HG03103 (cell line): ENCODE results near the gene FAM168A.

Source experiments
- ATAC-seq: cut with Tn5 transposase; IDR thresholded peaks from one replicate; pipeline ENCODE4 v1.9.1; 2021; ENCODE audit warnings: low read depth; ENCODE audit not compliant: unreplicated experiment

FAM168A gene, protein sequence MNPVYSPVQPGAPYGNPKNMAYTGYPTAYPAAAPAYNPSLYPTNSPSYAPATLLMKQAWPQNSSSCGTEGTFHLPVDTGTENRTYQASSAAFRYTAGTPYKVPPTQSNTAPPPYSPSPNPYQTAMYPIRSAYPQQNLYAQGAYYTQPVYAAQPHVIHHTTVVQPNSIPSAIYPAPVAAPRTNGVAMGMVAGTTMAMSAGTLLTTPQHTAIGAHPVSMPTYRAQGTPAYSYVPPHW

DNA sequence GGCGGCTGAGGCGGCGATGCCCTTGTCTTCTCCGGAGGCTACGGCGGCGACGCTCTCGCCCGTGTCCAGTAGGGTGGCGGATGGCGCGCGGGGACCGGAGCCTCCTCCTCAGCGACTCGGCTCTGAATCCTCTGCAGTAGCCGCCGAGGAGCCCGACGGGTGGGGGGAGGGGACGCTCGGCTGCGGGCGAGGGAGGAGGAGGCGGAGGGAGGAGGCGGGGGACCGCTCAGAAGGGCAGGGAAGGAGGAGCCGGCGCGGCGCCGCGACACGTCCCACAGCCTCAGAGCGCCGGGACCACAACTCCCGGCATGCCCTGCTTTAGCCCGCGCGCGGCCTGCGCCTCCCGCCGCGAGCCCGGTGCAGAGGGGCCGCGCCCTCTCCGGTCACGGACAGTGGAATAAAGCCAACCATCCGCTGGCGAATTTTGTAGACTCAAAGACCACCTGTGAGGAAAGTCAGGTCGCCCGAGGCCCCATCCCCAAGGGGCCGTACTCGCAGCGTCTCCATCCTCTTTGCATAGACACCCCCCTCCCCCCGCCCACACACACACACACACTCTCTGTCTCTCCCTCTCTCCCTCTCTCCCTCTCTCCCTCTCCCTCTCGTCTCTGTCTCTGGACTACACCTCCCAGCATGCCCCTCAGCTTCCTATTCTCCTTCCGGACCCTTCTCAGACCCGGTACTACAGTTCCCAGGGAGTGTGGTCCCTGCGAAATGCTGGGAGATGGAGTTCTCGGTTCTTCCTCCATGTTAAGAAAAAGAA lies at the start of gene FAM168A:
Gene FAM168A, minus strand, starts transcription at position 157 of the 763 bp plus-strand sequence. CDS start 129,638 bp downstream, outside the sequence.
- peak; percentile 89 for ATAC-seq

DNA sequence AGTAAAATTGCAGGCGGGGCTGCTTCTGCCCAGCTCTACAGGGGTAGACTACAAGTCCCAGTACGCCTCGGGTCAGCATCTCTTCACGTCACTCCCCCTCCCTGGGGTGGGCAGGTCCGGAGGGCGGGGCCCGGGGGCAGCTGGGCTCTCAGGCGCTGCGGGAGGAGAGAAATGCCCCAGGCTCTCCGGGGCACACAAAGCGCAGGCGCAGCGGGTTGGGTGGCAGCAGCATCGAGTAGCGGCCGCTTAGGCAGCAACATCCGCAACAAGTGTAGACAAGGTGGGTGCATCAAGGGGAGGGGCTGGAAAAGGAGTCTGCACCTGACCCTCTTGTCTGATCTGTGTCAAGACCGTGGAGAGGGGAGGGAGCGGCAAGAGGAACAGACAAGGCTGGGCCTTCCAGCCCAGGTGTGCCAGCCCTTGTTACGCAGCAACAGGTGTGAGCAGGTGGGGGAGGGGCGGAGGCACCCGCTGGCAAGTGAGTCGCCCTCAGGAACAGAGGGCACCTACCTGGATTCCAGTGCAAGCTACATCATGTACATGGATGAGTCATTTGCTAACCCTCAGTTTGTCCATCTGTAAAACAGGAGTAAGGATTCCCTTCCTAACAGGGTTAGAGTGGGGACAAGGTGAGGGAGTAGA lies 49.7 kb upstream of the FAM168A start:
- peak; percentile 92 for ATAC-seq

DNA sequence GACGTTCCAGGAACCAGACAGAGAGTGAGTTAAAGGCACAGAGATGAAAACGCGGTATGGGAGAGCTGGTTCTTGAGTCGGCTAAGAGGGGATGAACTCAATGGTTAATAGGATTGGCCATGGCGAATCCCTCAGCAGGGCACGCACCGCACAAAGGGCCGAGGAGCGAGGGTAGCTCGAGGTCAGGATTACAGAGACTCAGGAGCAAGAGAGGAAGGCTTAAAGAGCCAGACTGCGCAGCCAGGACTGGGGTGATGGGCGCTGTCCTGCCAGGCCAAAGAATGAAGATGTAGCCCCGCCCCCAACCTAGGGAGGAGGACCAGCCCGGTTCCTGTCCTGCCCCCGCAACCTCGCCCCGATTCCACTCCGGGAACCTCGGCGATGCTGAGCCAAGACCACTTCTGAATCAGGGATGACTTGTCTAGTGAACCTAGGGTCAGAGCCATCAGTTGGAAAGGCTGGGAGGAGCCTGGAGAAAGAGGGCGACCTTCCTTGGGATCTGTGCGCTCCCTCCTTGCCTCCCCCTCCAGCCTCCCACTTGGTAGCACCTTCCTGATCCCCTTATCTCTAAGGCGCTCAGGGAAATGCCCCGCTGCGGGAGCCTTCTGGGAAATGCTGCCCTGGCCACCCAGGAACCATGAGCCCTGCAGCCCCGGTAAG lies 48.2 kb upstream of the FAM168A start, which contains the start of gene PLEKHB1:
Gene PLEKHB1, plus strand, starts transcription at position 610 of the 660 bp plus-strand sequence. Its CDS starts 28 bp downstream, at position 638.
- no peak for ATAC-seq

DNA sequence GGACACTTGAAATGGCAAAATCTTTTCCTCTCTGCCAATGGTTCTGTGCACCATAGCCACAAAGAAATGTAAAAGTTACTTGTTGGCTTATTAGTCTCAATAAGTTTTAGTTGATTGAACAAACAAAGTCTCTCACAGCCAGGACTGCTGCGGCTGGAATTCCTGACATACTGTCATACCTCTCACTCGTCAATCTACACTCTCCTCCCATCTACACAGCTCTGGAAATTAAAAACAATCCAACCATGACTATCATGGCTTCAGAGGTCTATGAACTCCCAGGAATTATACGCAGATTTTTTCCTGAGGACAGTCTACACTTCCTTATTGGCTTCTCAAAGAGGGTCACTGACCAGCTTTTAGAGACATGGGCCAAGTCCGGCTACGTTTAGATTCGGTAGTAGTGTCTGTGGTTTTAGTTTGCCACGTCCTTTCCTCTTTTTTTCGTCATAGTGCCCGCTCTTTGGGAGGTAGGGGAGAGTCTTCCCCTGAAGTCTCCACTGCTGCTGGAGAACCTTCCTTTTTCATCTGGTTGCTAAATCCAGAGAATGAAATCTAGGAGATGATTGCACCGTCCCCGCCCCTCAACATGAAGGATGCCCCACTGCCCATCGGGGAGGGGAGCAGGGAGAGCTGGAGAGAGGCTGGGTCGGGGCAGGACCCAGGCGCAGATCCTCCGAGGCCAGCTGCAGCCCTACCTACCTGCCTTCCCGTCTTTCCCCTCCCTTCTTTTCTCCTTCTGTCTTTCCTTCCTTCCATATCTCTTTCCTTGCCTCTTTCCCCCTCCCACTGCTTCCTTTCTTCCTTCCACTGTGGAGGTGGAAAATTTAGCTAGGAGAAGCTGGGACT lies 47.4 kb upstream of the FAM168A start:
- ATAC-seq: no peak

DNA sequence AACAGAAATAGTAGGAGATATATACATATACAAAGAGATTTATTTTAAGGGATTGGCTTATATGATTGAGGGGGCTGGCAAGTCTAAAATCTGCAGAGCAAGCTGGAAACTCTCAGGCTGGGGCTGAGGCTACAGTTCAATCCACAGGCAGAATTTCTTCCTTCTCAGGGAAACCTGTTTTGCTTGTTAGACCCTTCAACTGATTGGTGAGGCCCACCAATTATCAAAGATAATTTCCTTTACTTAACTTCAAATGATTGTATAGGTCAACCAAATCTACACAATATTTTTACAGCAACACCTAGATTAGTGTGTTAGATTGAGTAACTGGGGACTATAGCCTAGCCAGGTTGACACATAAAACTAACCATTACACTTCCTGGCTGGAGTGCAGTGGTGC lies 43.8 kb upstream of the FAM168A start:
- ATAC-seq: no peak

DNA sequence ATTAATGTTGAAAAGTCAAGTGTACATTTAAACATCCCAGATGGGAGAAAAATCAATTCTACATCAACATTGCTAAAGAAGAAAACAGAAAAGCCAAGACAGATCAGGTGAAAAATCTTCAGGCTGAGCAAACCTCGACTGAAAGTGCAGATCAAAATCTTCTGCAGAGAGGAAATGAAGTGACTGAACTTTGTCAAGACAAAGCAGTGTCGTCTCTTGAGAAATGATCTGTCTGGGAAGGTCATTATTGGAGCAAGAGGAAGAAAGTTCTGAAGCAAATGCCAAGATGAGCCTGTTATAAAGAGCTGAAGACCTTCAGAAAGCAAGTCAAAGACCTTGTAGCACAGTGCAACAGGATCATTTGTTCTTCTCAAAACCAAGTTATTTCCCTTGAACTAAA lies 42.7 kb upstream of the FAM168A start:
- no peak for ATAC-seq

DNA sequence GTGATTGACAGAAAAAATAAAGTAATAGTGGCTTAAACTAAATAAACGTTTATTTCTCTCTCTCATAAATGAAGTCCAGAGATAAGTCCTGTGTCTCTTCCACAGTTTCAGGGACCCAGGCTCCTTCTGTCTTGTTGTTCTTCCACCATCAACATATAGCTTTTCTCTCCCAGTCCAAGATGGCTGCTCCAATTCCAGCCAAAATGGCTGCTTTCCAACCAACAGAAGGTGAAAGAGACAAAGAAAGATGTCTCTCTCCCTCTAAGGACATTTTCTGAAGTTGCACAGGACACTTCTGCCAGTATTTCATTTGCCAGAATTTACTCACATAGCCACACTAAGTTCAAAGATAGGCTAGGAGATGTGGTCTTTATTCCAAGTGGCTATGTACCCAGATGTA lies 39.1 kb upstream of the FAM168A start:
- no peak for ATAC-seq

DNA sequence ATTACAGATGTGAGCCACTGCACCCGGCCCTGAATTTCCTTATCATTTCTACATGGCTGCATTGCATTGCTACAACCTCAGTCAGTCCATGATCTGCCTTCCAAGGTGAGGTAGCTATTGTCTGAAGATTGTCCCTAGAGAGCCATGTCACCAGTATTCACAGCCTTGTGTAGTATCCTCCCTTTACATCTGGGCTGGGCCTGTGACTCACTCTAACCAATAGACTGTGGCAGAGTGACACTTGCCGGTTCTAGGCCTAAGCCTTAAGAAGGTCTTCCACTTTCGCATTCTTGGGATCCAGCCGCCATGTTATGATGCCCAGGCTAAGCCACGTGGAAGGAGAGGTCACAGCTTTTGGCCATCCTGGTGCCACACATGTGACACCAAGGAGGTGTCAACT lies 38.3 kb upstream of the FAM168A start:
- ATAC-seq: no peak

DNA sequence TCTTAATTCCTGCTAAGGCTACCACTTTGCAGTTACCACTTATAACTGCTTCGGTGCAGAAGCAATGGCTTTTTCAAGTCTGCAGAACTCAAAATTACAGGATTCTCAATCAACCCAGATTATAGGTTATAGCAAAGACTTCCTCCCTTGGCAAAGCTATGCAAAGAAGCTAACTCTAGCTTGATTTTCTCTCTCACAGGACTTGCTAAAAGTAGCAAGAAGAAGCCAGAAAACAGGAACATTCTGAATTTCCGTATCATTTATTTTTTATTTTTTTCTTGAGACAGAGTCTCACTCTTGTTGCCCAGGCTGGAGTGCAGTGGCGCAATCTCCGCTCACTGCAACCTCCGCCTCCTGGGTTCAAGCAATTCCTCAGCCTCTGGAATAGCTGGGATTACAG lies 37.8 kb upstream of the FAM168A start:
- ATAC-seq: no peak

DNA sequence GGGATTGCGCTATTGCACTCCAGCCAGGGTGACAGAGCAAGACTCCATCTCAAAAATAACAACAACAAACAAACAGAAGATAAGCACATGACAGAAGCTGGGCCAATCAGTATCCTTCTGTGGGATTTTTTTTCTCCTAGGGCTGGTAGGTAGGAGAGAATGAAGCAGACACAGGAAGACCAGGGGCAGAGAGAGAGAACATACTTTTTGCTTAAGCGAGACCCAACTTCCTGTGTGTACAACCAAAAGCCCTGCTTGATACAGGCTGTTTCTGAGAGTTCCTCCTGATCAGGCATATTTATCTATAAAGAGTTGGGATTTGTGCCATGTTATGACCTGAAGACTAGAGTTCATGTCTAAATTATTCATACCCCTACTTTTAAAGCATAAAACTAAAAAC lies 36.1 kb upstream of the FAM168A start:
- no peak for ATAC-seq

DNA sequence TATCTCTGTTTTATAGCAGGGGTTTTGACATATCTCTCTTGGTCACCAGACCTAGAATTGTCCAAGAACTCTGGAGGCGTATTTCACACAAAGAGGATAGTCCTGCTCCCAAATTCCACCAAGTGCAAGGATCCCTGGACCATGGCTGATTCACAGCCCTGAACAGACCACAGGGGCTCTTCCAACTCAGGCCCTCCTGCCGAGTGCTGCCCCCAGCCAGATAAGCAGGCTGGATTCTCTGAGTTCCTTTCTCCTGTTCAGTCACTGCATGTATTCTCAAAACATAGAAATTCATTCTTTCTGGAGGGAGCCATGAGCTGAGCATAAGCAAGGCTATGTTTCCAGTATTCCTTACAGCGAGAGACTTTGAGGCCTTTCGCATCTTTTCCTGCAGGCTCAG lies 35.1 kb upstream of the FAM168A start:
- no peak for ATAC-seq

DNA sequence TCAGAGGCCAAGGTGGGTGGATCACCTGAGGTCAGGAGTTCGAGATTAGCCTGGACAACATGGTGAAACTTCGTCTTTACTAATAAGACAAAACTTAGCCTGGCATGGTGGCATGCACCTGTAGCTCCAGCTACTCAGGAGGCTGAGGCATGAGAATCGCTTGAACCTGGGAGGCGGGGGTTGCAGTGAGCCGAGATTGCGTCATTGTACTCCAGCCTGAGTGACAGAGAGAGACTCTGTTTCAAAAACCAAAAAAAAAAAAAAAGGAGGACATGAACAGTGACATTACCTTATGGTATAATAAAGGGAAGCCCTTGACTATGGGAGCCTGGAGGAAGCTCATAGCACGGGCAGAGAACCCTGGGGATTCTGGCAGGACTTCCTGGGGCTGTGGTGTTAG lies 32.0 kb upstream of the FAM168A start:
- ATAC-seq: no peak

DNA sequence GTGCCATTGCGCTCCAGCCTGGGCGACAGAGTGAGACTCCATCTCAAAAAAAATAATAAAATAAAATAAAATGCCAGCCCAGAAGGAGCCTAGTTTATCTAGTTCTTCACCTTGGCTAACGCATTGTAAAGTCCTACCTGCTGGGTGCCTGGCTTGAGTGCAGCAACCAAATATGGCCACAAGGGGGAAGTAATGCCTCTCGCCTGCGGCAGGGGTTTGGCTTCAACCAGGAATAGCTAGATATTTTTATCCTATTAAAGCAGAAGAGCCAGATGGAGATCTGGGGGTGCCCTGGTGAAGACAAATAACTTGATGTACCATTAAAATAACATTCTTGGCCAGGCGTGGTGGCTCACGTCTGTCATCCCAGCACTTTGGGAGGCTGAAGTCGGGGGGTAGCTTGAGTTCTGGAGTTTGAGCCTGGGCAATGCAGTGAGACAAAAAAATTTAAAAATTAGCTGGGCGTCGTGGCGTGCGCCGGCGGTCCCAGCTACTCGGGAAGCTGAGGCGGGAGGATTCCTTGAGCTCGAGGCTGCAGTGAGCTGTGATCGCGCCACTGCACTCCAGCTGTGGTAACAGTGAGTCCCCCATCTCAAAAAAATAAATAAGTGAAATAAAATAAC lies 27.9 kb upstream of the FAM168A start:
- no peak for ATAC-seq

DNA sequence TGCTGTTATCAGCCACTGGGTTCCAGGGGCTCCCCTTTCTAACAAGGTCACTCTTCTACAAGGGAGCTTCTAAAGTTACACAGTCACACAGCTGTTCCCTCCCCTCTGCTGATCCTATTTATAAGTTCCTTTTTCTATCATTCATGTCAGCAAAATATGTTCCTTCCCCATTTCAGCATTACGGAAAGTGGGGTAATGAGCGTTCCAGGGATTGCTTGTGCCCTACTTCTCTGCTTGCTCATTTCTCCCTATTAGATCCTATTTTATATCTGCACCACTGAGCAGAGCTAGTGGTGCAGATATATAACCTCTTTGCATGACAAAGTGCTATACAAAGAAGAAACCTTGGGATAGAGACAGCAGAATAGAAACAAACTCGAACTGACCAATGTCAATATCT lies 25.8 kb upstream of the FAM168A start:
- no peak for ATAC-seq

DNA sequence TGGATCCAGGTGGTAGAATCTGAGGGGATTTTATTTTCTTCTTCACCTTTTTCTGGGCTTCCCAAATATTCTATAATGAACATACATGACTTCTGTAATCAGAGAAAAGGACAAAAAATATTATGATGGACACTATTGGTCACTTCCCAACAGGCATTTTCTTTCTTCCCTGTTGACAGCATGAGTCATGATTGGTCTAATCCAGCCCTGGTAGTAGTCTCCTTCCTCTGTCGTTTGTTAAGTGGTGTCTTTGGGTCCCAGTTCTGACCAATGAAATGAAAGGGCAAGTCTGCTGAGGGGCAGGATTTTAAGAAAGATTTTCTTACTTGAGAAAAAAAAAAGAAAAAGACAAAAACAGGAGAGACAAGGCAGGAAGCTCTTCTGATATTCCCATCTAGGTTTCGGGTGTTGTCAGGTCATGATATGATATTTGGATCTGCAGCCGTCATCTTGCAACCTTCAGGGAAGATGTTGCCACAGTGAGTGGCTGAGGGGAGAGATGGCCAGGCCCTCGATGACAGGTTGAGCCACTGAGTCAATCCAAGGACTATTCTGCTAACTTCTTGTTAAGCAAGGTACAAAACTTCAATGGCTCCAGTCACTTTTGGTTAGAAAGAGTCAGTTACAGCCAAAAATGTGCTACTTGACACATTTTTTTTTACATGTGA lies 25.1 kb upstream of the FAM168A start:
- no peak for ATAC-seq

DNA sequence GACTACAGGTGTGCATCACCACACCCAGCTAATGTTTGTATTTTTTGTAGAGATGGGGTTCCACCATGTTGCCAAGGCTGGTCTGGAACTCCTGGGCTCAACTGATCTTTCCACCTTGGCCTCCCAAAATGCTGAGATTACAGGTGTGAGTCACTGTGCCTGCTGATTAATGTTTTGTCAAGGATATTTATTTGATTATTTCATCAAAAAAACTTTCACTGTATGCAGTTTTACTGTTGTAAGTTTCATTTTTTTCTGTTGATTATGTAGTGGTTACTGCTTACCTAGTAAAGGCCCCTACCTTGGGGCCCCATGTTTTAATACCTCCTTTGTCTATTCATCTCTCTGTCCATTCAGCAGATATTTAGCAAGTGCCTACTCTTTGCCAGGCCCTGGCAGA lies 16.7 kb upstream of the FAM168A start:
- ATAC-seq: no peak

DNA sequence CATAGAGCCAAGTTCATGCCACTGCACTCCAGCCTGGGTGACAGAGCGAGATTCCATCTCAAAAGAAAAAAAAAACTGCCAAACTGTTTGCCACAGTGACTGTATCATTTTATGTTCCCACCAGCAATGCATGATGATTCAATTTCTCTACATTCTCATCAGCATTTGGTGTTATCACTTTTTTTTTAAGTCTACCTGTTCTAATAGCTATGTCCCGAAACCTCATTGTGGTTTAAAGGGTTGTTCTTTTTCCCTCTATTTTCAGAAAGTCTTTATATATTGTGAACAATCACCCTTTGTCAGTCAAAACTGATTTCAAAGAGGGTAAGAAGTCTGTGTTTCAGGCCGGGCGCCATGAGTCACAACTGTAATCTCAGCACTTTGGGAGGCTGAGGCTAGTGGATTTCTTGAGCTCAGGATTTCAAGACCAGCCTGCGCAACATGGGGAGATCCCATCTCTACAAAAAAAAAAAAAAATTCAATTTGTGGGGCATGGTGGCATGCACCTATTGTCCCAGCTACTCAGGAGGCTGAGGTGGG lies 14.8 kb upstream of the FAM168A start:
- no peak for ATAC-seq

DNA sequence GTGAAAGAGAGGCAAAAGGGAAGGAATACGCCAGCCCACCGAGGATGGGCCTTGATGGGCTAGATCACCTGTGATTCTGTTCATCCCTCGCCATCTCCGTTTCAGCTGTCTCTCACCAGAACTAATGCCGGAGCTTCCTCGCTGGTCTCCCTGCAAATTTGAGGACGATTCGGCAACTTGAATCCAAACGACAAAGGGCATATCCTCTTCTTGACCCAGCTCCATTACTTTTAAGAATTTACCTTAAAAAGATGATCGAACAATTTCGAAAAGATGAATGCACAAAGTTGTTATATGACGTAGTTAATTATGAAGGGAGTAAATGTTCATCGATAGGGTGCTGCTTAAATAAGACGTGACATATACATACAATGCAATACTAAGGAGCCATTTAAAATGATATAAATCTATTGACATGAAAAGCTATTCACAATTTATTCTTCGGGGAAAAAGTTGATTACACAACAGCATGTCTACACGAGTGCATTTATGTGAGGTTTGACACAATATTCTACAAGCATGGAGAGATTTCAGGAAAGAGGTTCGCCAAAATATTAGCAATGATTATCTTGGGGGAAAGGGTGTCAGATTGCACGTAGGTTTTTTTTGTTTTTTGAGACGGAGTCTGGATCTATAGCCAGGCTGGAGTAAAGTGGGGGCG lies 937 bp upstream of the FAM168A start:
- no peak for ATAC-seq
